GM19395 (cell line): Measurements from ENCODE around the gene SRGAP1.
"Not testable (repeated sequence)": the region's sequence is repeated elsewhere in the genome, so short reads cannot be mapped to it uniquely, and the experiment has no call there.

Source experiments
- ATAC-seq: cut with Tn5 transposase; IDR thresholded peaks from one replicate; pipeline ENCODE4 v1.9.1; 2021; ENCODE audit warnings: mild to moderate bottlenecking, moderate library complexity; ENCODE audit not compliant: unreplicated experiment

The SRGAP1 gene

DNA sequence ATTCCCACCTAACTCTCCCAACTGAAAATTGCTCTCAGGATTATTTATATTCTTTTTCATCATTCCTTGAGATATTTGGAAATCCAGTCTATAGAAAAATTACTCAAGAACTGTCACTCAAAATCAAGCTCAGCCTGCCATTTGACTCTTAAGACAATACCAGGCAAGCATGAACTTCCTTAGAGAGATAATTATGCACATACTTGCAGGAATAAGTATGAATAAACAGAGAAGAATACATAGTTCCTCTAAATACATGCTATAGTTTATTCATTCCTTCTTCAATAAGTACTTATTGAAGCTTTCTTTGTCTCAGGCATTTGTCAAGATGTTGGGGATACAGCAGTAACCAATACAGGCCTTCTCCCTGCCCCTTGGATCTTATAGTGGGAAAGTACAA, 154.1 kb downstream of the SRGAP1 start:
- no peak for ATAC-seq

DNA sequence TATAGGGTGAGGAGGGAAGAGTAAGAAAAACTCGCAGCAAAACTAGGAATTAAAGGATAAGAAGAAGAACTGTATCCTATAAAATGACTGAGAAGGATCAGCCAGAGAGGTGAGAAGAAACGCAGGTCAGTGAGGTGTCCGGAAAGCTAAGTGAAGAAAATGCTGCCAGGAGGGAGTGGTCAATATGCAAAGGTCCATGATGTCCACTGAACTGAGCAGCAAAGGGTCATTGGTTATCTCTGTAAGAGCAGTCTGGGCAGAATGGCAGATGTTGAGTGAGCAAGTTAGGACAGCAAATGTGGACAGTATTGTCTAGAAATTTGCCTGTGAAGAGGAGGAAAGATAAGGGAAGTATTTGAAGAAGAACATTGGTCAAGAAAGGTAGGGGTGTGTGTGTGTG, 155.4 kb downstream of the SRGAP1 start:
- no peak for ATAC-seq

DNA sequence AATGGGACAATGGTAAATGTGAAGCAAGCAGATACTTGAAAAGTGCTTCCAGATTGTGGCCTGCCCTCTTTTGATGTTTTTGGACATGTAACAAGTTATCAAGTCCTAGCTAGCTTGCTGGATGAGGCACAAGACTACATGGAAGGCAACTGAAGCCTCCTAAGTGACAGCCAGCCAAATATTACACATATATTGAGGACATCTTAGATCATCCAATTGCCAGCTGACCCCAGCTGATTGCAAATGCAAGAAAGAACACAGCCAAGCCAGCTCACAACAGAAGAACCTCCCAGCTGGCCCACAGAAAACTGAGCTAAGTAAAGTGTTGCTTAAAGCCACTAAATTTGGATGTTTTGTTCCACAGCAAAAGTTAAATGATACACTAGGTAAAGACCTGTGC, 156.9 kb downstream of the SRGAP1 start:
- no peak for ATAC-seq

DNA sequence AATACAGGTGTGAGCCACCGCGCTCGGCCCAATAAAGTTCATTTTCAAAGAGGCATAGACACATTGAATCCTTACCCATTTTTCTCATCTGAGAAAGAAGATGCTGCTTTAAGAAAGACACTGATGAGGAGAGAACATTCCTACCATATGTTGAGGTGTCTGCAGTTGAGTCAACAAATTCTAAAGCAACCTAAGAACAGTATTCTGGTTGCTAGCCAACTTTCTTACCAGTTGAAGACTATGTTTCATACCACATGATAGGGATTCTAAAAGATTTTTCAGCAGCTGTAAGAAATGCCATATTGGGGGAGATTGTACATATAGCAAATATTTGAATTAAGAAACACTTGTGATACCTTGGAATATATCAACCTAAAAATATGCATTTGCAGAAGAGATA, 160.1 kb downstream of the SRGAP1 start:
- no peak for ATAC-seq

DNA sequence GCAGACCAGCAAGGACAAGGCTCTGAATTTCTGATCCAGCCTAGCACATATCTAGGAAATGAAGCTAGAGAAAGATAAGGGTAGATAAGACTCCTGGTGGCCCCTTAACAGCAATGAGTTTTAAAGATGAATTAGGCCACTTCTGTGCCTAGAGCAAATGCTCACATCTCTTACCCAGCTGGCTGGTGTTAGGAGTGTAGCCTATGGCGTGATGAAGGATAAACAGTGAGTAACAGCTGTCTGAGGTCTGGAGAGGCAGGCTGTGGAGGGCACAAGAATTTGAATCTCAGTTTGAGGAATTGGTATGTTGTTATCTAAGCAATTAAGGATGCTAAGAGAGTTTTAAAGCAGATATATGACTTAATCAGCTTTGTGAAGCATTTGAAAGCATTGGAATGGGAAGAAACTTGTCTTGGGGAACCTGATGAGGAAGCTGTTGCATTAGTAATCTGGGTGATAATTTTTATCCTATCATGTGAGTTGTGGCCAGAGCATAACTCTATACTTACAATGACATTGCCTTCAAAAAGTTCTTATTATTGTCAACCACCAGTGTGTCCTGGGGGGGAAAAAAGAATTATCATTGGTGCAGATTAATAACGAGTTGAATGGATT, 161.8 kb downstream of the SRGAP1 start:
- no peak for ATAC-seq

DNA sequence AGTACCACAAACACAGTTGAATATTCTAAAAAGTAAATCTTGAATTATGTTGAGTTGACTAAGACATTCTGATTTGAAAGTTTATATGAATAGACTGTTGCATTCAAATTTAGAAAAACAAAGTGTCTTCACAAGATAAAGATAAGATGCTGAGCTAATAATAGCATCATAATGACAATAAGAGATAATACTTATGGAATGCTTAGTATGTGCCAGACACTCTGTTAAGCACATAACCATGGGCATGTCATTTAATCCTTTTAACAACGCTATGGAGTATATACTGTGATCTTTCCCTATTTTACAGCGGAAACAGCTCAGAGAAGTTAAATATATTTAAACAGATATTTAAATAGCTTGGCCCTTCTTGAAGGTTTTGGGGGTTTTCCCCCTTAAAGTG, 163.4 kb downstream of the SRGAP1 start:
- ATAC-seq, result no peak

DNA sequence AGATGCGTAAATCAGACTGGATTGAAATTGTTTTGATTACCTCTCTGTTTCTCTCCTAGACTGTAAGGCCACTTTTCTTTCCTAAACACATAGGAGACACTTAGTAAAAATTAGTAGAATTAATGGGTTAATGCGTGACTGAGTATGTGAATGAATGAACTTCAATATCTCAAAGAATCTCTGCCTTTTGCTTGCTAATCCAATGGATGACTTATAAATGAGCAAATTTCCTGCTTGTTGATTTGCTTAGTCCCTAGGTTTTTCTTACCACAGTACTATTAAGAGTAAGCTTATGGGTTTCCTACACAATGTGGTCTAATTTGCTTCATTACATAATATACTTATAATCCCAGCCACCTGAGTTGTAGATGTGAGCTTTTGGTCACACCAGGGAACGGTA, 164.1 kb downstream of the SRGAP1 start:
- ATAC-seq, result no peak

DNA sequence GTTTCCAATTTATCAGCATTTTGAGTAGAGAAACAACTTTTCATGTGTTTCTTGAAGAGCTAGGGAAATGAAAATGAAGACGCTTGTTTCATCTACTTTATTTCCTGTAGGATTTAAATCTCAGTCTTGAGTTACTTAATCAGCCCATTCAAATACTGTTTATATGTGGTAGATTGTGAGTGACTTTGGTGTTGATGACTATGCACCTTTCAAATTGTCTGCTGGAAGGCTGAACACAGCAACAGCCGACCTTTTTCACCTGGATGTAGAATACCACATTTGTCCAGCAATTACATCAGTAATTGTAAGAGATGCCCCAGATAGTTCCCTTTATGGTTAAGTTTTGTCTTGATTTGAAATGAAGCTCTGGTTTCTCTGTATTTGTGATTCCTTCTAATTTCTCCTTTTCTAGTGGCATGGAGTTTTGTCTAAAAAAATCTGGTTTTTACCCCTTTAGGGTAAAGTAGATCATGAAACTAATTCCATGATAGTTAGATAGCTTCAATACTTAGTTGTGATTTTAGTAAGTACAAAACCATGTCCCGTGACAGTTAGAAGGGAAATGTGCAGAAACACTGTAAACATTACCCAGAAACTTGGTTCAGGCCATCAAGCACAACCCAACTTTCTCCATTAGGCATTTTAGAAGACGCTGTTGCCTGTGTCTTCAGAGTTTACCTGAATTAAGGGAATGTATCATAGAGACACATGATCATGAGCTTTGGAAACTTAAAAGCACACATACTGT, 165.0 kb downstream of the SRGAP1 start:
- ATAC-seq, result peak; percentile 69

DNA sequence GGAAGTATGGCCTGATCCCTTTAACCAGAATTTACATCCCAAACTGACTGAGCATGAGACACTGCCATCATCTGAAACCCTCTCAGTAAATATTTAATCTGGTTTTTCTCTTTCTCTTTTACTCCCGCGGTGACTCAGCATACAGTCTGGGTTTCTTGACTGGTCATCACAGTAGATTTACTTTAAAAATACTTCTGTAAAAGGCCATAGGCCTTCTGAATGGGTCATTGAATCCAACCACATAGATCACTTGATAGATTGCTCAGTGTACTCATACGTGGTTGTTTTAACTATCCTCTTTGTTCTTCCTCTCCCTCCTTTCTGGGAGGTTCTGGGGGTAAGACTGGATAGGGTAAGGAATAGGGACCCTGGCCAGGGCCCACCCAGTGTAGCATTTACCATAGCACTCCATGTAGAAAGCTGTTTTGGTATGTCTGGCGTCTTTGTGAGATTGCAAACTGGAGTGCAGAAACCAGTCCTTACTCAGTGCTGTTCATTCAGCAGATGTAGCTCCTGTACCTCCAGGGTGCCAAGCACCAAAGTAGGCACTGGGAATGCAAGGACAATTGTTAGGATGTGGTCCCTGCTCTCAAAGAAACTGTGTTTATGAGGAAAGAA, 165.7 kb downstream of the SRGAP1 start:
- ATAC-seq, result peak; percentile 85

DNA sequence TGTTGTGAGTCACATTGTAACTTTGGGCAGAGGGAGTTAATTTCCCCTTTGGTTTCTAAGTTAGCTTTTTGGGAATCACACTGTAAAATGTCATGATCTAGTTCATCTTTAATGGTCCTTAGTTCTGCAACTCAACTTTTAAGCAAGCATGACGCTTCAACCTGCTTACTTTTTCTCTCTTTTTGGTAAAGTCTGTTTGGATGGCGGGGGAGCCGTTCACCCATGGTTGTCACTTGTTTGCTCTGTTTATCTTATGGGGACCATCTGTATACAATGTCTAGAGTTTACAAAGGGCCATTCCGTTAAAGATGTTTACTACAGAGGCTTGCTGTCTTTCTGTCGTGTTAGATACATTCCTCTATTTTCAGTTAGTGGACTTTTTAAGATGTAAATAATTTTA, 172.0 kb downstream of the SRGAP1 start:
- ATAC-seq, result no peak

DNA sequence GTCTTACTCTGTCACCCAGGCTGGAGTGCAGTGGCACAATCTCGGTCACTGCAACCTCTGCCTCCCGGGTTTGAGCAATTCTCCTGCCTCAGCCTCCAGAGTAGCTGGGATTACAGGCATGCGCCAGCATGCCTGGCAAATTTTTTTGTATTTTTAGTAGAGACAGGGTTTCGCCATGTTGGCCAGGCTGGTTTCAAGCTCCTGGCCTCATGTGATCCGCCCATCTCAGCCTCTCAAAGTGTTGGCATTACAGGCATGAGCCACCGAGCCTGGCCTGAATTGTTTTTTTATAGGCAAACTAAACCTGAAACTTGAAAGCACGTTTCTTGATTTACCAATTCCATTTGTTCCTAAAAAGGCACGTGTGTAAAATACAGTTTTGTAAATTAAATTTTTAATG, 173.6 kb downstream of the SRGAP1 start:
- ATAC-seq, result not testable (repeated sequence)

DNA sequence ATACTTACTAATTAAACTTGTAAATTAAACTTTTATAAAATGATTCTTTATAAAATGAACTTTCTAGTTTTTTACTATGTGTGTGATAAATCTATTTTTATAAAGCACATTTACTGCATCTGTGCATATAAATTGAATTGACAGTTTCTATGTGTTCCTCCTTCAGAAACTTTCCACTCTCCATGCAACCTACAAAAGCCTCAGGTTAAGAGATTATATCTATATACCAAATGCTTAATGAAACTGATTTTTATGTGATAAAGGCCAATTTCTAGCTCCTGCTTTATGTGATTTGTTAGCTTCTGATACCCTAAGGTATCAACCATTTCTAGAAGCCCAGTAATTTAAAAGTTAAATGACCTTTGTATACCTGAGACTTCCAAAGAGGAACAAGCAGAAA, 174.0 kb downstream of the SRGAP1 start:
- ATAC-seq, result no peak

DNA sequence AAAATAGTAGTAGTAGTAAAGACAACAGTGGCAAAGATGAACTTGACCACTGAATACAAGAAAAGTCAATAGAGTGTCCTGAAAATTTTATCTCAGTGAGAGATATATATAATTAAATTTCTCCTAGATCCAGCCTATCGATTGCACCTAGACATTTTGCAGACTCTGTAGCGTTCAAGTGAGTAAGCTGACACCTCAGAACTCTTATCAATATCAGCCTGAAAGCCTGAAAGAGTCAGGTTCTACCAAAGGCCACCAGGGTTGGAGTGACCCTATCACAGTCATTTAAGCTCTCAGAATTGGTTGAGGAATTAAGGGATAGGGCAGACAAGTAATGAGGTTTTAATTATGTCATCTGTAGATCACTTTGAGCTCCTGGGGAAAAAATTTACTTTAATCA, 174.6 kb downstream of the SRGAP1 start:
- no peak for ATAC-seq

DNA sequence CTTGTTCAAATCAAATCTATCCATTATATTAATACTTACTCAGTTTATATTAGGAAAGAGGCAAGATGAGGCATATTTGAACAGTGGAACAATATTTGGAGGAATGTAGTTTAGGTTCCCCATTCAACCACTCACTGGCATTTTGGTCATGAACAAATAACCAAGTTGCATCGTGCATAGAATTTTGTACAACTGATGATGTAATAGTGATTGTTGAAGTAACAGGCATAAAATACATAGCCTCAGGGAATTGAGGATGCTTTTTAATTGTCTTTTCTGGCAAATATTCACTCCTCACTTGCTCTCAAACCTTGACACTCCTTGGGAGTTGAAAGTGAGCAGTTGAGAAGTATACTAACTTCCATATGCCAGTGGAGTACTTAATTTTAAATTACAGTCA, 175.2 kb downstream of the SRGAP1 start:
- ATAC-seq, result no peak

DNA sequence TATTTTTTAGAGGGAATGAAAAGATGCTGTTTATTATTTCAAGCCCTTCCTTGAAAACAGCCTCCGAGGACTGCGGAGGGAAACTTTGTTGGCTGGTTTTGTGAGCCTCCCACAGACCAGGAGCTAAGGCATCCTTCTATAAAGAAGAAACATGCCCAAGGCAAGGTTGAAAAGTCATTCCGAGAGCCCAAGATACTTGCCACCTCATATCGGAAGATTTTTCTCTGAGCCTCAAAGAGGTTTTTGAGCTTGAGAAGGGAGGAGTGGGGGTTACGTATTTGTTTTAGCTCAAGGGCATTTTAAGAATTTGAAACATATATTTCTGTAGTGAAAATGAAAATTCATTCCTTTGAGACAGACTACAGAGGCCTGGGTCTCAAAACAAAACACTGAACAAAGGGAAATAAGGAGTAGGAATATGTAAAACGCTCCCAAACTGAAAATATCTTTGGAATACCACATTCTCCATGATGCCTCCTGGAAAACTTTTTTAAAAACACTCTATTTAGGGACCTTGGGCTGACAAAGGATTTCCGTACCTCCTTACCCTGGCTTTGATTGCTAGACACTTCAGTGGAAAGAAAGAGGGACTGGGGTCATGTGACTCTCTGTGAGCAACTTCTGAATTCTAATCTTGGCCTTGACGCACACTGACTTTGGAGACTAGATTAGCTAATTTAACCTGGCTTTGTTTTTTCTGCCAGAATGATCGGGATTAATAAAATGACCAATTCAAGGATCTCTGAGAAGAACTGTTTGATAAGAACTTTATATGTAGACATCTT, 180.9 kb downstream of the SRGAP1 start:
- no peak for ATAC-seq

DNA sequence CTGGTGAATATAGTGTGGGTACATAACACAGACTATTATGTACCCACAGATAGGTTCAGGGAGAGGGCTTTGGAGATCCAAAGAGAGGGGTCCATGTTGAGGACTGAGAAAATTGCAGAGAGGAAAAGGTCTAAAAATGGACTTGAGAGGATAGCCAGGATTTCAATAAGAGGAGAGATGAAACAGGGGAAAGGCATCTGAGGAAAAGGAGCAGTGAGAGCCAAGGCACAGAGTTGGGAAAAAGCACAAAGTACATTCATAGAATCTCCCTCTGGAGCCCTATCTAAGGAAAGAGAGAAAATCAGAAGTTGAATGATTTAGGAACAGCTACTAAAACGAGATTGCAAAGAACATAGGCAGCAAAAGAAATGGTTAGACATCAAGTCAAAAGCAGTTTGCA, 182.8 kb downstream of the SRGAP1 start:
- ATAC-seq, result no peak

DNA sequence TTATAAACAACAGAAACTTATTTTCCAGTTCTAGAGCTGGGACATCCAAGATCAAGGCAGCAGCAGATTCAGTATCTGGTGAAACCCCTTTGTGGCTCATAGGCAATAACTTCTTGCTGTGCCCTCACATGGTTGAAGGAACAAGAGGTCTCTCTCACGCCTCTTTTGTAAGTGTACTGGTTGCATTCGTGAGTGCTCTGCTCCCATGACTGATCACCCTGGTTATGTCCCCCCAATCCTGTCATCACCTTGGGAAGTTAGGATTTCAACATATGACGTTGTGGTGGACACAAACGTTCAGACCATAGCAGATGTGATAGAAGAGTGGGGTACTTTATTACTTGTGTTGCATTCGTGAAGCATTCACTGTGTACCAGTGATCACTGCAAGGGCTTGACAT, 184.0 kb downstream of the SRGAP1 start:
- ATAC-seq, result no peak

DNA sequence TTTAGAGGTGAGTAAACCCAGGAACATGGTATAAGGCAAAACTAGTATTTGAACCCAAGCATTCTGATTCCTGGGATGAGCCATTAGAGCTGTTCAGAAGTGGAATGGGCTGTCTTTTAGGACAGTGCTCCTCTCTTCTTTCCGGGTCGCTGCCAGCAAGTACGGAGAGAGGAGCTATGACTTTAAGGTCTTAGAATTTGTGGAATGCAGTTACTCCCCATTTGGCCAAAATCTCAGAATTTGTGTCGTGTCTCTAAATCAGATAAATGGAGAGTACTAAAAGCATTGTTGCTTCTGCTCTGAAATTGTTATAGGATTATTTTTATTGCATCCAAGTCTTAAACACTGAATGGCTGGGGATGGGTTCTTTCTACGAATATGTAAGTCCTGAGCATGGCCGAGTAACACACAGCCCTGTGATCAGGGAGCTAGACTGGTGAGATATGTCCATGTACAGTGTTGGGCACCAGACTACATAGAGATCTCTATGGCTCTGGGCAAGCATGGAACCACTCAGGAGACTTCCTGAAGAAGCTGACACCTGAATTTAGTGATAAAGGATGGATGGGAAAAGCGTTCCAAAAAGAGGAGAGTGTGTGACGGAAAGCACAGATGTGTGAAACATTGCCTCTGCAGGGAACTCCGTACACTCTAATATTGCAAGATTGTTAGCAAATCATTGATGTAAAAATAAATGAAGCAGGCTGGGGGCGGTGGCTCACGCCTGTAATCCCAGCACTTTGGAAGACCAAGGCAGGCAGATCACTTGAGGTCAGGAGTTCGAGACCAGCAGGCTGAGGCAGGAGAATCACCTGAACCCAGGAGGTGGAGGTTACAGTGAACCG, 184.7 kb downstream of the SRGAP1 start:
- no peak for ATAC-seq

DNA sequence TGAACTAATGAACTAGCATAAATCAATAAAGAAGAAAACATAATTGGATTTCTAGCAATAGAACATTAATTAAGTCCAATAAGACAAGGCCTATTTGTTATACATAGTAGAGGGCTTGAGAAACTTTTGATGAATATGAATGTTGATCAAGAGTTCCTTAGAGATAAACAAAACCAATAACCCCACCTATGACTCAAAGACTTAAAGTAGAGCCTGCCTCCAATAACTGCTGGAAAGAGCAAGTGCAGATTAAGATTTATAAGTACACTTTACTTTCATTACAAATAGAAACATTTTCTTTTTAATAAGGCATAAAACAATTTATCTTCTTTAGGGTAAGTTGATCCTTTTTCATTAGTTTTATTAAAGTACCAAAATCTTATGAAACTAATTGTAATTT, 185.7 kb downstream of the SRGAP1 start:
- ATAC-seq, result no peak

DNA sequence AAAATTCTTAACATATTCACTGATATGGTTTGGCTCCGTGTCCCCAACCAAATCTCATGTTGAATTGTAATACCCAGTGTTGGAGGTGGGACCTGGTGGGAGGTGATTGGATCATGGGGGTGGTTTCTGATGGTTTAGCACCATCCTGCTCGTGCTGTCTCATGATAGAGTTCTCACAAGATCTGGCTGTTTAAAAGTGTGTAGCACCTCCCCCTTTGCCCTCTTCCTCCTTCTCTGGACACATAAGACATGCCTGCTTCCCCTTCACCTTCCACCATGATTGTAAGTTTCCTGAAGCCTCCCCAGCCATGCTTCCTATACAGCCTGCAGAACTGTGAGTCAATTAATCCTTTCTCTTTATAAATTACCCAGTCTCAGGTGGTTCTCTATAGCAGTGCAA, 189.6 kb downstream of the SRGAP1 start:
- not testable (repeated sequence) for ATAC-seq
